DLD1 (cell line): ENCODE results near the gene CUZD1.
"Not testable (repeated sequence)": the region's sequence is repeated elsewhere in the genome, so short reads cannot be mapped to it uniquely, and the experiment has no call there.

Experiments used
- in situ Hi-C: cut with HindIII; loops from 2 replicates; pipeline ENCODE4 v1.10.0; 2017; ENCODE audit warnings: low sequenced_read_pairs

The CUZD1 gene, protein sequence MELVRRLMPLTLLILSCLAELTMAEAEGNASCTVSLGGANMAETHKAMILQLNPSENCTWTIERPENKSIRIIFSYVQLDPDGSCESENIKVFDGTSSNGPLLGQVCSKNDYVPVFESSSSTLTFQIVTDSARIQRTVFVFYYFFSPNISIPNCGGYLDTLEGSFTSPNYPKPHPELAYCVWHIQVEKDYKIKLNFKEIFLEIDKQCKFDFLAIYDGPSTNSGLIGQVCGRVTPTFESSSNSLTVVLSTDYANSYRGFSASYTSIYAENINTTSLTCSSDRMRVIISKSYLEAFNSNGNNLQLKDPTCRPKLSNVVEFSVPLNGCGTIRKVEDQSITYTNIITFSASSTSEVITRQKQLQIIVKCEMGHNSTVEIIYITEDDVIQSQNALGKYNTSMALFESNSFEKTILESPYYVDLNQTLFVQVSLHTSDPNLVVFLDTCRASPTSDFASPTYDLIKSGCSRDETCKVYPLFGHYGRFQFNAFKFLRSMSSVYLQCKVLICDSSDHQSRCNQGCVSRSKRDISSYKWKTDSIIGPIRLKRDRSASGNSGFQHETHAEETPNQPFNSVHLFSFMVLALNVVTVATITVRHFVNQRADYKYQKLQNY

GRCh38 chr10:122845783-122846332 is at the start of gene CUZD1:
Gene CUZD1 (minus strand): TSS chr10:122845857. CDS start chr10:122845843, 14 bp downstream.
- in situ Hi-C loops = no loop called here

DNA sequence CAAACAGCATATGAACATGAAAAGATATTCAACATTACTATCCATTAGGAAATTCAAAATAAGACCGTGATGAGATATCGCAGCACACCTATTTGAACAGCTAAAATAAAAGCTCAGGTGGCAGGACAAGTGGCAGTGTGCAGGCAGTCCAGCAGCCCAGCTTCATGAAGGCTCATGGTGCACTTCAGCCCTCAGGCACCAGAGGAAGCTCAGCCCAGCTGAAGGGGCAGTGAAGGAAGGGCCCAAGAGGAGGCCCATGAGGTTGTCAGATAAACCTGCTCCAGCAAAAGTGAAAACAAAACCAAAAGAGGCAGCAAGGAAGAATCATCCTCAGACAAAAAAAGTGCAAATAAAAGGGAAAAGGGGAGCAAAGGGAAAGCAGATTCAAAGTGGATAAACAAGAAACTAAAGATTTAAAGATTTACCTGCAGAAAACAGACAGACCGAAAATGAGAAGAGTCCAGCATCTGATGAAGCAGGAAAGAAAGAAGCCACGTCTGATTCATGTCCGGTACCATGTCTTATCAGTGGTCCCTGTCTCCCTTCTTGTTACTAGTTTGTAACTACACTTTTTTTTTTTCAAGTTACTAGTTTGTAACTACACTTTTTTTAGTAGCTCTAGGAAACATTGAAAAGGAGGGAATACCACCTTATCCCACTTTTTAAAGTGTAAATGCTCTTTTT is 48.7 kb upstream of the CUZD1 start:
- in situ Hi-C loops = no loop called here

DNA sequence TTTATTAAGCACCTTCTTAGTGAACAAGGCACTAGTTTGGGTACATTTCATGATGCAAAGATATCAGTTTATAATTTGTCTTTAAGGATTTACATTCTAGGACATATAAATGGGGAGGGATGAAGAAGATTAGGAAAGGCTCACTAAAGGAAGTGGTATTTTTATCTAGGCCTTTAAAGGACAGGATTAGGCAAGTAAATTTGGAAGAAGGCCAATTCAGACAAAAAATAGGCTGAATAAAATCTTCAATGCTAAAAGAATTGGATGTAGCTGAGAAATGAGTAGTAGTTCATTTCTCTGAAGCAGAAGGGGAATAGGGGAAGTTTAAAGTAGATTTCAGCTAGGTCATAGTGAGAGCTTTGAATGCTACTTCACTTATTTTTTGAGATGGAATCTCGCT is 38.5 kb upstream of the CUZD1 start:
- in situ Hi-C loops = no loop called here

- in situ Hi-C loops = no loop called here
Measured at GRCh38 chr10:122882766-122883165, 37.1 kb upstream of the CUZD1 start.

GRCh38 chr10:122879339-122880273 is 33.9 kb upstream of the CUZD1 start, which contains the start of gene FAM24B:
Gene FAM24B (minus strand): TSS chr10:122879581. CDS start chr10:122850515, 29,066 bp downstream.
- in situ Hi-C loops = no loop called here

DNA sequence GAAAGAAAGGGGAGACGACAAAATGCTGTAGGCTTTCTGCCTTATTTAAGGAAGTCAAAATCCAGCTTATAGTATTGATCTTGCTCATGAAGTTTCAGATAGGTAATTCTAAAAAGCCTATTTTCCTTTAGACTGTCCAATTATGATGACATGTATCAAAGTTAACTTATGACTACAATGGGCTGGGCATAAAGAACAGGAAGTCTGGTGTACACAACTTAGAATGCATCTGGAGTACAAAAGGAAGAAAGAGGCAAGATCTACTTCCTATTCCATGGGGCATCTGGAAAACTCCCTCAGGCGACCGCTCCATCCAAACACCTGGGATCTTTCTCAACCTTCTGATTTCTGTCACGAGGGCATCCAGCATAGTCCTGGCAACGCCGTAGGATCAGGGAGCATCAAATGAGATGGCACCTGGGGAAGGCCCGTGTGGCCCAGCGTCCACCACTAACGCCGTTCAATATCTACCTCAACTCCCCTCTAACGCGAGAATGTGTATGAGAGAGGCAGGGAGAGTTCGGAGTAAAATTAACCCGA is 33.2 kb upstream of the CUZD1 start:
- in situ Hi-C loops = no loop called here

DNA sequence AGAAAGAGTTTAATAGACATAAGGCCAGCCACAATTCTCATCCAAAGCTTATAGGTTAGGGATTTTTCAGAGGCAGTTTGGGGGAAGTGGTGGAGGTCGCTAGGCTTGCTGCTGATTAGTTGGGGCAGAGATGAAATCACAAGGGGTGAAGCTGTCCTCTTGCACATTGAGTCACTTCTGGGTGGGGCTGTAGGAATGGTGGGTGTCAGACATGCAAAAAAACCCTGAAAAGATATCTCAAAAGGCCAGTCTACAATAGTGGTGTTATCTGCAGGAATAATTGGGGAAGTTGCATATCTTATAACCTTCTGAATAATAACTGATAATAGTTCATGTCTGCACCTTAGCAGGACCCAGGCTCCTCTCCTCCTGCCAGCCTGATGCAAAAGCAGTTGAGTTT is 31.6 kb upstream of the CUZD1 start:
- in situ Hi-C loops = no loop called here

- in situ Hi-C loops = no loop called here
Measured at GRCh38 chr10:122876467-122876855, 30.8 kb upstream of the CUZD1 start.

DNA sequence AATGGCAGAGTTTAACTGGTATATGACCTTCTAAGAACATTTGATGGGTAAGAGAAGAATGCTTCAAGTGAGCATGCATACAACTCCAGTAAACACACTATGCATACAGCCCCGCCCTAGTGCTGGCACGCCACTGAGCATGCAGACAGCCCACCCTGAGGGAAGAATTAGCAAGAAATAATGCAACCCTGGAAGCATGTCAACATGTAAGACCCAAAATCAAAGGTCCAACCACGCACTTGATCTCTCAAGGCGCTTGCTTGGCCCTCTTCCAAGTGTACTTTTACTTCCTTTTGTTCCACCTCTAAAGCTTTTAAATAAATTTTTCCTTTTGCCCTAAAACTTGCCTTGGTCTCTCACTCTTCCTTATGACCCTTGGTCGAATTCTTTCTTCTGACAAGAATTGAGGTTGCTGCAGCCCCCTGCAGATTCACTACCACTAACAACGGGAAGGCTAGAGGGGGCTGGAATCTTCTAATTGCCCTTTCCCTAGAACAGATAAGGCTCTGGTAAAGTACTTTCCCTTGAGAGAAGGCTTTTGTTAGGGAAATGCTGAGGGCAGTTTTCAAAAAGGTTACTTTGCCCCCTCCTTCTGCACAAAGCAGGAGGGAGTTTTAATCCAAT is 30.3 kb upstream of the CUZD1 start:
- in situ Hi-C loops = no loop called here

- in situ Hi-C loops = not testable (repeated sequence)
Measured at GRCh38 chr10:122871947-122872346, 26.3 kb upstream of the CUZD1 start.

DNA sequence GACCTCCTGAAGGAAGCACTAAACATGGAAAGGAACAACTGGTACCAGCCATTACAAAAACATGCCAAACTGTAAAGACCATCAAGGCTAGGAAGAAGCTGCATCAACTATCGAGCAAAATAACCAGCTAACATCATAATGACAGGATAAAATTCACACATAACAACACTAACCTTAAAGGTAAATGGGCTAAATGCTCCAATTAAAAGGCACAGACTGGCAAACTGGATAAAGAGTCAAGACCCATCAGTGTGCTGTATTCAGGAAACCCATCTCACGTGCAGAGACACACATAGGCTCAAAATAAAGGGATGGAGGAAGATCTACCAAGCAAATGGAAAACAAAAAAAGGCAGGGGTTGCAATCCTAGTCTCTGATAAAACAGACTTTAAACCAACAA is 23.1 kb upstream of the CUZD1 start:
- in situ Hi-C loops = not testable (repeated sequence)

DNA sequence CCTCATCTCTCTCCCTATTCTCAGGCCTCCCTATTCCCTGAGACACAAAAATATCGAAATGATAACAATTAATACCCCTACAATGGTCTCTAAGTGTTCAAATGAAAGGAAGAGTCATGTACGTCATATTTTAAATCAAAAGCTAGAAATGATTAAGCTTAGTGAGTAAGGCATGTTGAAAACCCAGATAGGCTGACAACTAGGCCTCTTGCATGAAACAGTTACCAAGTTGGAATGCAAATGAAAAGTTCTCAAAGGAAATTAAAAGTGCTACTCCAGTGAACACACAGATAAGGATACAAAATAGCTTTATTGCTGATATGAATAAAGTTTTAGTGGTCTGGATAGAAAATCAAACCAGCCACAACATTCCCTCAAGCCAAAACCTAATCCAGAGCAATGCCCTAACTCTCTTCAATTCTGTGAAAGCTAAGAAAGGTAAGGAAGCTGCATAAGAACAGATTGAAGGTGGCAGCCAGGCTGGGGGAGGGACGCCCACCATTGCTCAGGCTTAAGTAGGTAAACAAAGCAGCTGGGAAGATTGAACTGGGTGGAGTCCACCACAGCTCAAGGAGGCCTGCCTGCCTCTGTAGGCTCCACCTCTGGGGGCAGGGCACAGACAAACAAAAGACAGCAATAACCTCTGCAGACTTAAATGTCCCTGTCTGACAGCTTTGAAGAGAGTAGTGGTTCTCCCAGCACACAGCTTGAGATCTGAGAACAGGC is 21.3 kb upstream of the CUZD1 start:
- in situ Hi-C loops = not testable (repeated sequence)

- in situ Hi-C loops = no loop called here
Measured at GRCh38 chr10:122864901-122865300, 19.2 kb upstream of the CUZD1 start.

GRCh38 chr10:122864194-122864592 is 18.5 kb upstream of the CUZD1 start:
- in situ Hi-C loops = no loop called here

DNA sequence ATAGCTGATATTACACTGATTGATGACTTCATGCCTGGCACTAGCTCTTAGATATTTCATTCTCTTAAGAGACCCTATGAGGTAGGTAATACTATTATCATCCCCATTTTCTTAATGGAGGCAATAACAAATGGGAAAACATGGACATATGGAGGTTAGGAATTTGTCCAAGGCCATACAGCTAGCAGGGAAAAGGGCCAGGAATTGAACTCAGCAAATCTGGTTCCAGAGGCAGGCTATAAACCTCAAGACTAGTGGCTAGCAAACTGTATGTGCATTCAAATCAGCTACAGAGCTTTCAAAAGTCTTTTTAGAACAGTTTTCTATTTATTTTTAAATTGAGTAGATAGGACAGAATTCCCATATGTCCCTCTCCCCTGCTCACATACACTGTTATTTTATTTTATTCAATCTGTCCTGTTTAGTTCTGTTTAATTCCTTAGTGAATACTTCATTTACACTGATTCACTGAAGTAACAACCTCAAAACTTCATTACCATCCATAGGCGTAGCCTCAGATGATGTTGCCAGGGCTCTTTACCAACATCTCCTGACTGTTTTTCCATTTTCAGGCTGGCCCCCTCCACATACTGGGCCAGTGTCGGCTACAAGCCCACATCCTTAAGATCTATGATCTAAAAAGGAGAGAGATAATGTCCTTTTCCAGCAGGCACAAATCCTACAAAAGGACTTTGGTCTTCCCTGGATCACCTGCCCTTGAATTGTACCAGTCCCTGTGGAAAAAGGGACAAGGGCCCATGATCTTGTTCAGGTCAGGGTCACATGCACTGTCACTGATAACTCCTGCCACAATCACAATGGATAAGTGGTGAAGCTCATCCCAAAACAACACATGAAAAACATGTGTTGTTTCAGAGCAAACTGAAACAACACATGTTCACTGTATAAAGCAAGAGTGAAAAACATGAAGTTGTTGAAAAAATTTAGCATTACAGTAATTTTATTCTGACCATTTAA is 17.8 kb upstream of the CUZD1 start:
- in situ Hi-C loops = no loop called here

DNA sequence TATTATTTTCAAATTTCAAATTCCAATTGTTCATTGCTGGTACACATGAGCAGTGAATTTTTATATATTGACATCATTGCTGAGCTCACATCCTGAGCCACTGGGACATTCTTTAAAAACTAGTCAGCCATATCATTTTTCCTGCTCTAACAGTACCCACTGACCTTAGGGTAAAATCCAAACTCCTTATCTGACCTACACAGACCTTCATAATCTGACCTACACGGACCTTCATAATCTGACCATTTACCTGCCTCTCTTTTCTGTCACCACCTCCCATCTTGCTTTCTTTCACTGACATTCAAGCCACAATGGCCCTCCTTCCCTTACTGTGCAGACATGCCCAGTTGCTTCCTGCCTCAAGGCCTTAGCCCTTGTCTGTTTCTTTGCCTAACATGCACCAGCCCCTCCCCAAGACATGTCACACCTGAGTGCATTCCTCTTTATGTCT is 16.1 kb upstream of the CUZD1 start:
- in situ Hi-C loops = no loop called here

- in situ Hi-C loops = no loop called here
Measured at GRCh38 chr10:122859527-122859926, 13.9 kb upstream of the CUZD1 start.

DNA sequence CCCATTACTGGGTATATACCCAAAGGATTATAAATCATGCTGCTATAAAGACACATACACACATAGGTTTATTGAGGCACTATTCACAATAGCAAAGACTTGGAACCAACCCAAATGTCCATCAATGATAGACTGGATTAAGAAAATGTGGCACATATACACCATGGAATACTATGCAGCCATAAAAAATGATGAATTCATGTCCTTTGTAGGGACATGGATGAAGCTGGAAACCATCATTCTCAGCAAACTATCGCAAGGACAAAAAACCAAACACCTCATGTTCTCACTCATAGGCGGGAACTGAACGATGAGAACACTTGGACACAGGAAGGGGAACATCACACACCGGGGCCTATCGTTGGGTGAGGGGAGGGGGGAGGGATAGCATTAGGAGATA is 12.4 kb upstream of the CUZD1 start:
- in situ Hi-C loops = not testable (repeated sequence)
